ENCODE measurements around the gene KRTAP10-5.
"Not testable (repeated sequence)": the region's sequence is repeated elsewhere in the genome, so short reads cannot be mapped to it uniquely, and the experiment has no call there.

Gene KRTAP10-5

DNA sequence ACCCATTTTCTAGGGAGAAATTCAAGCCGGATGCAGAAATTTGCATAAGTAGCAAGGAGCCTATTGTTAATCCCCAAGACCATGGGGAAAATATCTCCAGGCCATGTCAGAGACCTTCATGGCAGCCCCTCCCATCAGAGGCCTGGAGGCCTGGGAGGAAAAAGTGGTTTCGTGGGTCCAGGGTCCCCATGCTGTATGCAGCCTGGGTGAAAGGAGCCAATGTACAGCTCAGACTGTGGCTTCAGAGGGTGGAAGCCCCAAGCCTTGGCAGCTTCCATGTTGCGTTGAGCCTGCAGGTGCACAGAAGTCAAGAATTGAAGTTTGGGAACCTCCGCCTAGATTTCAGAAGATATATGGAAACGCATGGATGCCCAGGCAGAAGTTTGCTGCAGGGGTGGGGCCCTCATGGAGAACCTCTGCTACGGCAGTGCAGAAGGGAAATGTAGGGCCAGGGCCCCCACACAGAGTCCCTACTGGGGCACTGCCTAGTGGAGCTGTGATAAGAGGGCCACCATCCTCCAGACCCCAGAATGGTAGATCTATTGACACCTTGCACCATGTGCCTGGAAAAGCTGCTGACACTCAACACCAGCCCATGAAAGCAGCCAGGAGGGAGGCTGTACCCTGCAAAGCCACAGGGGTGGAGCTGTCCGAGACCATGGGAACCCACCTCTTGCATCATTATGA is 29.9 kb upstream of the KRTAP10-5 start:
- not testable (repeated sequence) for DNase-seq

DNA sequence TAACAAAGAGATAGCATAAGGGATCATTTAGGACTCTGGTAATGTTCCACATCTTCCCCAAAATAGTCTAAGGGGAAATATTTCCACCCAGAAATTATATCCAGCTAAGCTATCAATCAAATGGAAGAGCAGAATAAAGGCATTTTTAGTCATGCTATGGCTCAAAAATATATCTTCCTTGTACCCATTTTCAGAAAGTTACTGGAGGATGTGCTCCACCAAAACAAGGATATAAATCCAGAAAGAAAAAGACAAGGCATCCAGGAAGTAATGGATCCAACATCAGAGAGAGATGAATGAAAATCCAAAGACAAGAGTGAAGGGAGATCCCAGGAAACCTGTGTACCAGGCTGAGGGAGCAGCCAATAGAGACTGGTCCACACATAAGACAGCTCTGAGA is 28.8 kb upstream of the KRTAP10-5 start:
- DNase-seq: no peak

DNA sequence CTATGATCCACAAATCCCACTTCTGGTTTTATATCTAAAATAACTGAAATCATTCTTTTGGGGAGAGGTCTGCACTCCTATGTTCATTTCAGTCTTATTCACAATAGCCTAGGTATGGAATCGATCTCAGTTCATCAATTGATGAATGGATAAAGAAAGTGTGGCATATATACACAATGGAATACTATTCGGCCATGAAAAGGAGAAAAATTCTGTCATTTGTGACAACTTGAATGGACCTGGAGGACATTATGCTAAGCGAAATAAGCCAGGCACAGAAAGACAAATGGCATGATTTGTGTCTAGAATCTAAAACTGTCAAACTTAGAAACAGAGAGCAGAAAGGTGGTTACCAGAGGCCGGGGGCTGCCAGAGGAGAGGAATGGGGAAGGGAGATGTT is 26.1 kb upstream of the KRTAP10-5 start:
- no peak for DNase-seq

- no peak for DNase-seq
Measured at GRCh38 chr21:44603911-44604310, 23.5 kb upstream of the KRTAP10-5 start.

DNA sequence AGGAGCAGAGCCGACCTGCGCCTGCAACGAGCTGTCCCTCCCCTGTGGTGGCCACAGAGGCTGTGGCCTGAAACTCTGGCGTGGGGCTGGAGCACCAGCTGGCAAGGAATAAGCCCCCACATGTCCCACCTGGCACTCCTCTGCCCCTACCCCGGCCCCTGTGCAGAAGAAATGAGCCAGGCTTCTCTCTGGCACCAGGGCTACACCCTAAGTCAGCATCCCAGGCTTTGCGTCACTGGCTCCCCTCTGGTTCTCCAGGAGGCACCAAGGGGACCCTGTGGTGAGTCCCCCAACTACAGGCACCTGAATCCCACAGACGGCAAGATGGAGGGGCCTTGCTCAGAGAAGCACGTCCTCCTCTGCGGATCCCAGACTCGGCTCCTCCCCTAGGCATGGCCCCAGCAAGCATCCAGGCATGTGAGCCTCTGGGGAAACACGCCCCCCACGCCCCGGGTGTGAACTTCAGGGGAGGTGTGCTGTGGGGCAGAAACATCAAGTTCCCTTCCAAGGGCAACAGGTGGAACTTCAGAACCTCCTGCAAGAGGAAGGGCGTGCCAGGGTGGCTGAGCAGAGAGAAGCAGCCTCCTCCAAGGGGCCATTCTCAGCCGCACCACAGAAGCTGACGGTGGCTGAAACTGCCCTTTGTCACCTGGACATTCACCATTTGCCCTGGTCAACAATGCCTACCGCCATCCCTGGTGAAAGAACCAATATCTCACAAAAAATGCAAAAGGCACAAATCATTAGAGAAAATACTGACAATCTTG is 22.9 kb upstream of the KRTAP10-5 start:
- DNase-seq: no peak

GRCh38 chr21:44602463-44602850 is 22.1 kb upstream of the KRTAP10-5 start:
- no peak for DNase-seq

- DNase-seq: no peak
Measured at GRCh38 chr21:44601596-44602462, 21.4 kb upstream of the KRTAP10-5 start.

DNA sequence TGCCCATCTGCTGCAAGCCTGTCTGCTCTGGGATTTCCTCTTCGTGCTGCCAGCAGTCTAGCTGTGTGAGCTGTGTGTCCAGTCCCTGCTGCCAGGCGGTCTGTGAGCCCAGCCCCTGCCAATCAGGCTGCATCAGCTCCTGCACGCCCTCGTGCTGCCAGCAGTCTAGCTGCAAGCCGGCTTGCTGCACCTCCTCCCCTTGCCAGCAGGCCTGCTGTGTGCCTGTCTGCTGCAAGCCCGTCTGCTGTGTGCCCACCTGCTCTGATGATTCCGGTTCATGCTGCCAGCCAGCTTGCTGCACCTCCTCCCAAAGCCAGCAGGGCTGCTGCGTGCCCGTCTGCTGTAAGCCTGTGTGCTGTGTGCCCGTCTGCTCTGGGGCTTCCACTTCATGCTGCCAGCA is 20.7 kb upstream of the KRTAP10-5 start:
- DNase-seq: not testable (repeated sequence)

DNA sequence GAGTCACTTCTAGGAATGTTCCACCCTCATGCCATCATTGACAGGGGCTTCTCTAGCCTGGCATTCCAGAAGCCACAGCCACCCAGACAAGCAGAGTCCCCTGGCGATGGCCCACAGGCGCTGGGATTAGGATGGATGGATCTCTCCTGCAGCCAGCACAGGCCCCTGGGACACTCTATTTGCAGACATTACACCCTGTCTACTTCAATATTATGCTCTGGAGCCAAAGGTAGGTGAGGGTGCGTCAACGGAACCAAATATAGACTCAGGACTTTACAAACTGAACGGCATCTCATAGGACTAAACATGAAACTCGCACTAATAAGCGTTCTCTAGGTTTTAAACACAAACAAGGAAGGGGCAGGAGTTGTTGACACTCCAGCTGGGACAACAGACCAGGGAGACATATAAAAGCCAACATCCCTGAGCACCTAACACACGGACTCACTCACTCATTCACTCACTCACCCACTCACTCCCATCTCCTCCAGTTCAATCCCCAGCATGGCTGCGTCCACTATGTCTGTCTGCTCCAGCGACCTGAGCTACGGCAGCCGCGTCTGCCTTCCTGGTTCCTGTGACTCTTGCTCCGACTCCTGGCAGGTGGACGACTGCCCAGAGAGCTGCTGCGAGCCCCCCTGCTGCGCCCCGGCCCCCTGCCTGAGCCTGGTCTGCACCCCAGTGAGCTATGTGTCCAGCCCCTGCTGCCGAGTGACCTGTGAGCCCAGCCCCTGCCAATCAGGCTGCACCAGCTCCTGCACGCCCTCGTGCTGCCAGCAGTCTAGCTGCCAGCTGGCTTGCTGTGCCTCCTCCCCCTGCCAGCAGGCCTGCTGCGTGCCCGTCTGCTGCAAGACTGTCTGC is 19.9 kb upstream of the KRTAP10-5 start, which contains the start of gene KRTAP10-7:
TSS of gene KRTAP10-7 (plus strand) at position 480 of the 861 bp plus-strand sequence. CDS start at position 505, 25 bp downstream.
- DNase-seq: not testable (repeated sequence)

GRCh38 chr21:44599264-44600029 is 19.0 kb upstream of the KRTAP10-5 start:
- no peak for DNase-seq

- no peak for DNase-seq
Measured at GRCh38 chr21:44598061-44598460, 17.7 kb upstream of the KRTAP10-5 start.

DNA sequence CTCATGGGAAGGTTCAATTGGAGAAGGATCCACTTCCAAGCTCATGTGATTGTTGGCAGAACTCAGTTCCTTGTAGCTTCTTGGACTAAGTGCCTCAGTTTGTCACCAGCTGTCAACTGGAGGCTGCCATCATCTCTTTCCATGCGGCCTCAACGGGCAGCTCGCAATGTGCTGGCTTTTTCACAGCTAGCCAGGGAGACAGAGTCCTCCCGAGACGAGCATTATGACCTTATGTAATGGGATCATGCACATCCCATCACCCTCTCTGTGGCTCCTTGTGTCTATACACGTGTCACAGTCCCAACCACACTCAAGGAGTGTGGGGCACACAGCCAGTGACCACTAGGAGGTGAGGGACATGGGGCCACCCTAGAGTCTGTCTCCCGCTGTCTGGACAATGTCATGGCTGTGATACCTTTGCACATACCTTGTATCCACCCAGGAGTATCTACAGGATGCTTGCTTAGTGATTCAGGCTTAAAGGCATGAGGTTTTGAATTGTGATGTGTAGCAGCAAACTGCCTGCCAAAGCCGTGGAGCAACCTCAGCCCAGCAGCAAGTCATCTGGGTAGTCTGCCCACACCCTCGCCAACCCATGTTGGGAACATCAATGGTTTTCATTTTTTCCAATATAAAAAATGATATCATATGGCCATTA is 15.8 kb upstream of the KRTAP10-5 start:
- no peak for DNase-seq

DNA sequence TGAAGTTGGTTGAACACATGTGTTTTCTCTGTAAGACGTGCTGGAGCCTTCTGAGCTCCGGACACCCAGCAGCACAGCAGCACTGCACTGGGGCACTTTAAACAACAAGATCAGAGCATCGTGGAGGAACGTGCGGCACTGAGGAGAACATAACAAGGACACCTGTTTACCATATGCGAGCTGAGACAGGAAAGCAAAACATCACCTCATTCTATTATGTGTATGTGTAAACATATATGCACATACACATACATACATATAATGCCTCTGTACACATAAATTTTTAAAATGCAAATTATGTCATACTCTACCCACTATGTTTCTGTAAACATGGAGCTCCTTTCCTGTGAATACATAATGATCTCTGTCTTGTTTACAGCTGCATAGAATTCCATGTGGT is 15.1 kb upstream of the KRTAP10-5 start:
- no peak for DNase-seq

- no peak for DNase-seq
Measured at GRCh38 chr21:44594406-44594916, 14.1 kb upstream of the KRTAP10-5 start.

GRCh38 chr21:44593598-44594405 is 13.4 kb upstream of the KRTAP10-5 start:
- DNase-seq: no peak

DNA sequence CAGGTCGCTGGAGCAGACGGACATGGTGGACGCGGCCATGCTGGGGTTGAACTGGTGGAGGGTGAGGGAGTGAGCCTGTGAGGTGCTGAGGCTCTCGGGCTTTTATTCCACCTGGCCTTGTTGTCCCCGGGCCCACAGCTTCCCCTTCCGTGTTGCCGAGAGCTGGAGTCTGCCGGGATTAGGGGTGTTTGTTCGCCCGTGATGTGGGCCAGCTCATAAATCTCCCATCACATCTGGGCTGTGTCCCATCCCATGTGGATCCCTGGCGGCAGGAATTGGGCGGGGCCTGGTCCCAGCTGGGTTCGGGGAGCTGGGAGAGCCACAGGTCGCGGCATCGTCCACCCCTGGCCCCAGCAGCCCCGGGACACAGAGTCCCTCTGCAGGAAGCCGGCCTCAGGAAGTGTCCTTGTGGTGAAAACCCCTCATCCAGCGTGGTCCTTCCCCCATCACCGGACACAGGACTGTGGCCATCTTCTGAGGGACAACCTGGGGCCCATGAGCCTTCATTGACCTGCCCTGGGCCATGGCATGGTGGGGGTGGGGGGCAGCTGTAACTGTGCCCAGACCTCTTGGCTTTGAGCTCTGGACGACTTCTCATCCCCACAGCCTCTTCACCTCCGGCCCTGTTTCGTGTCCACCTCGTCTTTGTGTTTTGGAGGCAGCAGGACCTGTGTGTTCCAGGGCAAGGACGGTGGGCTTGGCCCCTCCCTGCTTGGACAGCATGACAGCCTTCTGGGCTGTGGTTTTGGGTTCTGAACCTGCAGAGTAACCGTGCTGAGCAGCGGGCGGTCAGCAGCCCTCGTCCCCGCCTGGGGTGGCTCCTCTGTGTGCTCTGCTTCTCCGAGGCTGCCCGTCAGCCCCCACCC is 12.3 kb upstream of the KRTAP10-5 start, which contains the start of gene KRTAP10-6:
TSS of gene KRTAP10-6 (minus strand) at position 60 of the 866 bp plus-strand sequence. CDS start at position 39, 21 bp downstream.
- no peak for DNase-seq

DNA sequence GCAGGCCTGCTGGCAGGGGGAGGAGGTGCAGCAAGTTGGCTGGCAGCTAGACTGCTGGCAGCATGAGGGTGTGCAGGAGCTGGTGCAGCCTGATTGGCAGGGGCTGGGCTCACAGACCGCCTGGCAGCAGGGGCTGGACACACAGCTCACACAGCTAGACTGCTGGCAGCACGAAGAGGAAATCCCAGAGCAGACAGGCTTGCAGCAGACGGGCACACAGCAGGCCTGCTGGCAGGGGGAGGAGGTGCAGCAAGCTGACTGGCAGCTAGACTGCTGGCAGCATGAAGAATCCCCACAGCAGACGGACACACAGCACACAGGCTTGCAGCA is 11.4 kb upstream of the KRTAP10-5 start:
- DNase-seq: not testable (repeated sequence)
